SH-SY5Y (cell line): ENCODE results near the gene SERTM2.

Experiments used
- GATA2 ChIP-seq: IDR thresholded peaks from 2 replicates; pipeline ENCODE4 v1.6.1; 2011; ENCODE audit warnings: mild to moderate bottlenecking, low read depth, low read length
- GATA3 ChIP-seq: IDR thresholded peaks from 2 replicates; pipeline ENCODE4 v1.6.1; 2011; ENCODE audit warnings: low read depth, mild to moderate bottlenecking, low read length, moderate library complexity

- TF ChIP-seq GATA2 = no peak
- TF ChIP-seq GATA3 = no peak
Observed at GRCh38 chrX:111483135-111483534, 28.3 kb upstream of the SERTM2 start.
